ENCODE measurements around the gene ARPC1A. TPM values are rescaled to one million over a fixed set of nuclear protein-coding genes. Genes with fewer than 3 reads are reported as not detected.
"Not testable (repeated sequence)": the region's sequence is repeated elsewhere in the genome, so short reads cannot be mapped to it uniquely, and the experiment has no call there.

Gene ARPC1A
- 54.4 TPM for total RNA-seq (ENCODE audit: insufficient read depth, low replicate concordance)

- peak; percentile 95 for DNase-seq (ENCODE audit: low spot score)
Measured at GRCh38 chr7:99325592-99326407, at the start of gene ARPC1A. Gene ARPC1A (plus strand): TSS chr7:99325898. CDS start chr7:99333354, 7,456 bp downstream.

DNA sequence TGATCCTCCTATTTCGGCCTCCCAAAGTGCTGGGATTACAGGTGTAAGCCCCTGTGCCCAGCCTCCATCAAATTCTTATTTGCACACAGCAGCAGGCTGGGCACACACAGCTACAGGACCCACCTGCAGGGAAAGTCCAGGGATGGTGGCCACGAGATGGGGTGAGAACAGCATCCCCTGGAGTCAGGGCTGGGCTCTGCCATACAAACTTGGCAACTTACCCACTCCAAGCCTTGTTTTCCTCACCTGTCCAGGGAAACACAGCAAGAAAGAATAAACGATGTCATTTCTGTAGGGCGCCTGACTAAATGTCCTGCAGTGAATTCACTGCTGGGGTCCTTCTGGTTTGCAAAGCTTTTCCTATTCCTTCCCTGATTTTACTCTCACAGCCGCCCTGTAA, 47.5 kb upstream of the ARPC1A start:
- DNase-seq (ENCODE audit: low spot score): no peak

- DNase-seq (ENCODE audit: low spot score): not testable (repeated sequence)
Measured at GRCh38 chr7:99284165-99284564, 41.5 kb upstream of the ARPC1A start.

- DNase-seq (ENCODE audit: low spot score): no peak
Measured at GRCh38 chr7:99287779-99288534, 37.7 kb upstream of the ARPC1A start.

- DNase-seq (ENCODE audit: low spot score): no peak
Measured at GRCh38 chr7:99289185-99289584, 36.5 kb upstream of the ARPC1A start.

DNA sequence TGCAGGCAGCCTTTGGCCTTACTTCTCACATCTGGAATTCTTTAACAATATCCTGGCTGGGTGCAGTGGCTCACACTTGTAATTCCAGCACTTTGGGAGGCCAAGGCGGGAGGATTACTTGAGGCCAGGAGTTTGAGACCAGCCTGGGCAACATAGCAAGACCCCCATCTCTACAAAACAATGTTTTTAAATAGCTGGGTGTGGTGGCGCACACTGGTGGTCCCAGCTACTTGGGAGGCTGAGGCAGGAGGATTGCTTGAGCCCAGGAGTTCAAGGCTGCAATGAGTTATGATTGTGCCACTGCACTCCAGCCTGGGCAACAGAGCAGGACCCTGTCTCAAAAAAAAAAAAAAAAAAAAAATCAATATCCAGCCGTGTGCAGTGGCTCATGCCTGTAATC, 35.5 kb upstream of the ARPC1A start:
- DNase-seq (ENCODE audit: low spot score): not testable (repeated sequence)

DNA sequence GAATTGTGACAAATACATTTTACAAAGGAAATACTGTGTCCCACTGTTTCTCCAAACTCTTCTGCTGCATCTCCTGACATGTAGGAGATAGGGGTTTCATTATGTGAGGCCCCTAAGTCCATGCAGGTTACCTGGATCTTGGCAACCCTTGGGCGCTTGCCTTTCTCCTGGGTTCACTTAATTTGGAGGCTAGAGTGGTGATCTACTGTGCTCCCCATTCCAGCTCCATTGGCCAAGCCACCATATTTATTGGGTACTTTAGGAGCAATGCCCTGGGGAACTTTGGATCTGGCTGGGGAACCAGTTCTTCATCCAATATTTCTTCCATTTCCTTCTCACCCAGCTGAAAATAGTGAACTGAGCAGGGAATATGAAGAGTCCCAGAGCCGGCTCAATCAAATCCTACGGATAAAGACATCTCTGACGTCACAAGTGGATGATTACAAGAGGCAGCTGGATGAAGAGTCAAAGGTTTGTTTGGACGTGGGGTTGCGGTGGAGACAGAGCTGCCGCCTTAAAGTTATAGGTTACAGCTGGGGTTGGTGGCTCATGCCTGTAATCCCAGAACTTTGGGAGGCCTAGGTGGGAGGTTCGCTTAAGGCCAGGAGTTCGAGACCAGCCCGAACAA, 34.6 kb upstream of the ARPC1A start:
- peak; percentile 44 for DNase-seq (ENCODE audit: low spot score)

DNA sequence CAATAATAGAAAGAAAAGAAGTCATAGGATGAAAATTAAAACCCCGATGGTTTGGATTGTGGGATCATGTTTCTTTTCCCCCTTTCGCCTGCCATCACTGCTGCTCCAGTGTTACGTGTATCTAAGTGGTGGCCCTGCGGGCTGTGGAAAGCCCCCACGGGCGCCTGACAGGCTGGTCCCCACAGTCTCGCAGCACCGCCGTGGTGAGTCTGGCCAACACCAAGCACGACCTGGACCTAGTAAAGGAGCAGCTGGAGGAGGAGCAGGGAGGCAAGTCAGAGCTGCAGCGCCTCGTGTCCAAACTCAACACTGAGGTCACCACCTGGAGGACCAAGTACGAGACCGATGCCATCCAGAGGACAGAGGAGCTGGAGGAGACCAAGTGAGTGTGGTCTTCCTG, 33.6 kb upstream of the ARPC1A start:
- DNase-seq (ENCODE audit: low spot score): no peak

DNA sequence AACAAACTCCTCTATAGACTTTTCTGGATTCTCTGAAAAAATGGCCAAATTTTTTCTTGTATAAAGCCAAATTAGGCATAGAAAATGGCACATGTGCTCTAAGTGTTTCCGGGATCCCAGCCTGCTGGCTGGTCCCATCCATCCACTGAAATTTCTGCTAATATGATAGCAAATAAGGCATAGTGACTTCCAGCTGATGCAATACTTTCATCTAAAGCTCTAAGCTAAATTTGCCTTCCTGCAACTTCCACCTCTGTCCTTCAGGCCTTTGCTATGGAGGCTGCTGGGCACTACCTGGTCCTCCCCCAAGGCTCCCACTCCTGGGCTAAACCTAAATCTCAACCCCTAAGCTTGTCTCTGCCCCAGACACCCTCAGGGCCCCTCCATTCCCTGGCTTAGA, 32.5 kb upstream of the ARPC1A start:
- no peak for DNase-seq (ENCODE audit: low spot score)

DNA sequence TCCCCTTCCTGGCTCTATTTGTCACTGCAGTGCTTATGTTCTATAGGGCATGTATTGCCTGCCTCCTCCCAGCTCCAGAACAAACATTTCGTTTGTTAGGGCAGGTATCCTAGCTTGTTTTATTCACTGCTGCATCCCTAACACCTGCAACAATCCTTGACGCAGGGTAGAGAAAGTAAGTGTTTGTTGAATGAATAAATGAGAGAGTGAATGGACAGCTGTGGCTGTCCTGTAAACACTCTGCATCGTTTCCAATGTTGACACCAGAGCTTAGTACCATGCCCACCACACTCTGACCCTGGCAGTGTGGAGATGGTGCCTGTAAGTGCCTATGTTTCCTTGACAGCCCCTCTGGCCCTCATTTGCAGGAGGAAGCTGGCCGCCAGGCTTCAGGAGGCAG, 32.0 kb upstream of the ARPC1A start:
- no peak for DNase-seq (ENCODE audit: low spot score)

DNA sequence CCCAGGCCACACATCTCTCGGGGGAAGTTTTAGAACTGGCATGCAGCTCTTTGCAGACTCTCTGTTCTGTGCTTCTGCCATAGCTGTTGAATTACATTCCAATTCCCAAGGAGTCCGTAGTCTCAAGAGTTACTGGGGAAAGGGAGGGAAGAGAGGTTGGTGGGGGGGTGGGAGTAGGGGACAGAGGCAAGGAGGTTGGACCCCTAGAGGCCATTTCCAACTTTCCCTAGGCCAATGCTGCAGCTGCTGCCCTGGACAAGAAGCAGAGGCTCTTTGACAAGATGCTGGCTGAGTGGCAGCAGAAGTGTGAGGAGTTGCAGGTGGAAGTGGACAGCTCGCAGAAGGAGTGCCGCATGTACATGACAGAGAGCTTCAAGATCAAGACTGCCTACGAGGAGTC, 29.2 kb upstream of the ARPC1A start:
- DNase-seq (ENCODE audit: low spot score): no peak

- no peak for DNase-seq (ENCODE audit: low spot score)
Measured at GRCh38 chr7:99301496-99301895, 24.2 kb upstream of the ARPC1A start.

DNA sequence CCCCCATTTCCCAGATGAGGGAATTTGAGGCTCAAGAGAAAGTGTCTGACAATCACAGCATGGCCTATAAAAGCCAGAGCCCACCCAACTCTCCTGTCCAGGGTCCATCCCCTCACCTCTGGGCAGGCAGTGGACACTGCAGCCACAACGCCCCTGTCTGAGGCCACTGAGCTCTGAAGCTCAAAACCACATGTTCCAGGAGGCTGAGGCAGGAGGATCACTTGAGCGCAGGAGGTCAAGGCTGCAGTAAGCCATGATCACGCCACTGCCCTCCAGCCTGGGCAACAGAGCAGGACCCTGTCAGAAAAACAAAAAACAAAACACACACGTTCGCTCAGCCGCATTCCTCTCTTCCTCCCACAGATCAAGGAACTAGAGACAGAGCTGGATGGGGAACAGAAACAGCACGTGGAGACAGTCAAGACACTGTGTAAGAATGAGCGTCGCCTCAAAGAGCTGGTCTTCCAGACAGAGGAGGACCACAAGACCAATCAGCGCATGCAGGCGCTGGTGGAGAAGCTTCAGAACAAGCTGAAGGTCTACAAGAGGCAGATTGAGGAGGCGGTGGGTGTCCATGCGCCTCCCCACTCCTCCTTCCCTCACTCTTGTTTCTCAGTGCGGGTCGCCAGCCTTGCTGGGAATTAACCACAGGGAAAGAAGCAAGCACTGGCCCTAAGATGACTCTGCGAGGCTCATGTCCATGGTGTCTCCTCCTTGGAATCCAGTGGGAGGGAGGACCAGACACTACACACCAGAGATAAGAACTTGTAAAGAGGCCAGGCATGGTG, 20.0 kb upstream of the ARPC1A start:
- DNase-seq (ENCODE audit: low spot score): no peak

DNA sequence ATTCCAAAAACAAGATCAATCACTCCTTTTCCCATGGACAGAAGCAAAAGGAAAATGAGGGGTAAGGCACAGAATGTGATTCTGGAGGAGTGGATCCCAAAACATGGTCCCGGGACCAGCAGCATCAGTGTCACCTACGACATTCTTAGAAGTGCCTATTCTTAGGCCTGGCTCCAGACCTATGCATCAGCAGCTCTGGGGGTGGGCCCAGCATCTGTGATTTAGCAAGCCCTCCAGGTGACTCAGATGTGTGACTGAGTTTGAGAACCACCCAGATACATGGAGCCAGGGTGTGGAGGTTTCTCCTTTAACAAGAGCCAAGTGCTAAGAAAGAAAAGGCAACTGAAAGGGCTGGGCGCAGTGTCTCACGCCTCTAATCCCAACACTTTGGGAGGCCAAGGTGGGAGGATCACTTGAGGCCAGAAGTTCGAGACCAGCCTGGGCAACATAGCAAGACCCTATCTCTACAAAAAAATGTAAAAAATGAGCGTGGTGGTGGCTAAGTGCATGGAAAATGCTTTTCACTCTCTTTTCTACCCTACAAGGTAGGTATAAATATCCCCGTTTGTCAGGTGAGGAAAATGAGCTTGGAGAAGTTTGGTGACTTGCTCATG, 17.1 kb upstream of the ARPC1A start:
- no peak for DNase-seq (ENCODE audit: low spot score)

- no peak for DNase-seq (ENCODE audit: low spot score)
Measured at GRCh38 chr7:99309111-99309510, 16.6 kb upstream of the ARPC1A start.

DNA sequence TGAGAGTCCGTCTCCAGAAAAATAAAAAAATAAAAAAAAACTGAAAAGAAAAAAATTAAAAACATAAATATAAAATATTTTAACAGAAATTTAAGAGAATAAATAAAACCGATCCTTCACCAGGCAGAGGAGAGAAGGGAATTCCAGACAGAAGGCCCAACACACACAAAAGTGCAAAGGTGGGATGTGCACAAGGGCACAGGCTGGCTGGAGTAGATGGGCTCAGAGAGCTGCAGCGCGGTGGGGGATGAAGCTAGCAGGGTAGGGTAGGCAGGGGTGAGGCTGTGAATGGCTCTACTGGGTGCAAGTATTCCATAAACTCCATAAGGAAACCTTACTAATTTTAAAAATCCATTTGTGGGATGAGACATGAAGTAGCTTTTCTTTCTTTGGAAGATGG, 15.7 kb upstream of the ARPC1A start:
- DNase-seq (ENCODE audit: low spot score): no peak

- DNase-seq (ENCODE audit: low spot score): no peak
Measured at GRCh38 chr7:99311702-99312101, 14.0 kb upstream of the ARPC1A start.

- peak; percentile 53 for DNase-seq (ENCODE audit: low spot score)
Measured at GRCh38 chr7:99312316-99313203, 13.1 kb upstream of the ARPC1A start.

DNA sequence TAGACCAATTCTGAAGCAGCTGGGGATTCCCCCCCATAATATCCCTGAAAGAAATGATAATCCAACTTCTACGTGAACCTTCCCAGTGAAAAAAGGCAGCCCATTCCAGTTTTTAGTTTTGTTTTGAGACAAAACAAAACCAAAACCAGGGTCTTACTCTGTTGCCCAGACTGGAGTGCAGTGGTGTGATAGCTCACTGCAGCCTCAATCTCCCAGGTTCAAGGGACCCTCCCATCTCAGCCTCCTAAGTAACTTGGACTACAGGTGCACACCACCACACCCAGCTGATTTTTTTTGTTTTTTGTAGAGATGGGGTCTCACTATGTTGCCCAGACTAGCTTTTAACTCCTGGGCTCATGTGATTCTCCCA, 12.5 kb upstream of the ARPC1A start:
- DNase-seq (ENCODE audit: low spot score): no peak

DNA sequence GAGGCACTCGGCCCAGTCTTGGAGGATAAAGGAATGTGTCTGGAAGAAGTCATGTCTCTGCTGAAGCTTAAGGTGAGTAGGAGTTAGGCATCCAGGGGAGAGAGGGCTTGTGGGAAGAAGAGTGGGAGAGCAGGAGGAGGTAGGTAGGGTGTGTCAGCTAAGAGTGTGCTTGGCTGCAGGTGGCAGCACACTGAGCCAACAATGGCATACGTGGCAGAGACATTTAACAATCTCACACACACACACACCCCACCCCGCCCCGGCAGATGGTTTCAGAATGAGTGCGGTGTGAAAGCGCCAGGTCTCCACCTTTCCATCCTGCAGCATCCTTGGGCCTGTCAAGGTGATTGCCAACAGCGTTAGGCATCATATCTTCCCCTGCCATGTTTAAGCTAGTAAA, 11.2 kb upstream of the ARPC1A start:
- DNase-seq (ENCODE audit: low spot score): no peak

All from umbilical cord (tissue), 2 donors.